ENCODE results near the gene CYYR1.

The CYYR1 gene

DNA sequence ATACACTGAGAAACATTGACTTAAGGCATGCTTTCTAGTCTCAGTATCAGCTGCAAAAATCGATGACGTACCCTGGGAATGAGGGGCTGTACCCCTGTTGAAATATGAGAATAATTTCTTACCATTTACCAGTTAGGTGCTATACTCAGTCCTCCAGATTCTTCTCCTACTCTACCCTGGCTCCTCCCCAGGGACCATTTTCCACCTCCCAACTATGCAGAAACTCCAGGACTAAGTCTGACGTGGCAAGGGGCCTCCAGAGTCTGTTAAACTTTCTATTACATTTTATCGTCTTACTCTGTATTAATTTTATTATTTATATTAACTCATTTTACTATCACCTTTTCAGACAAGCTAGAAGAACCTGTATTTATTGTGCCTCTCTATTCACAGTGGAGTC is 124.3 kb downstream of the CYYR1 start:
- Histone ChIP-seq H3K27me3 (ENCODE audit: control insufficient read depth, insufficient read depth, low read length, poor library complexity, severe bottlenecking) (no peaks in the 10 kb centered on the region), H3K9me3 (ENCODE audit: control insufficient read depth, low read length) (no peaks in the 10 kb centered on the region), H3K4me1 (ENCODE audit: control insufficient read depth, insufficient read depth, low read length) (peaks cover 7% of the 10 kb centered on the region), H3K36me3 (ENCODE audit: control insufficient read depth, insufficient read depth, low read length) (no peaks in the 10 kb centered on the region), H3K27ac (ENCODE audit: insufficient read depth, low read depth, low read length, poor library complexity, severe bottlenecking) (no peak overlapping the region), H3K4me3 (ENCODE audit: insufficient read depth, low read depth, low read length) (no peak overlapping the region)
- 82 to 92% methylated on average over 3 of the region's 4 CpGs for WGBS, 2 experiments

DNA sequence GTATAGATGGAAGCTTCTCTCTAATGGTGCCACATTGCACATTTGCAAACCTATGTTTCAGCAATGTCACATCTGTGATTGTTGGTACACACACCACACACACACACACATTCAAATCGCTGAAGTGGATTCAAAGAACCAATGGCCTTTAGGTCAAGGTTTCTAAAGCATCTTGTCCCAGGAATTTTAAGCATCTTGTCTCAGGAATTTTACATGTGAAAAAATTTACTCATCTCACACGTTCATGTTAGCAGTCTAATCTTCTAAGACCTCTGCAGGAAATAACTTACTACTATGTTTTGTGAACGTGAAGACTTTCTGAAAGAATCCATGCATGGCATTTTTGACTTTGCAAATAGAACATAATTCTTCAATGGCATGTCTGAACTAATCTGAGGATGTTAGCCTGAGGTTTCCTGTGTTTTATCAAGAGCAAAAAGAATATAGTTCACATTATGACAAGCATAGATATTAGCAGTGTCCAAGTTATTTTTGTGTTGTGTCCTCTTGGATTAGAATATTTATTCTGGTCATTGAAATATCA is 125.1 kb downstream of the CYYR1 start:
- no peaks in the 10 kb centered on the region for H3K27me3 ChIP-seq (ENCODE audit: control insufficient read depth, insufficient read depth, low read length, poor library complexity, severe bottlenecking)
- H3K9me3 ChIP-seq (ENCODE audit: control insufficient read depth, low read length): no peaks in the 10 kb centered on the region
- H3K4me1 ChIP-seq (ENCODE audit: control insufficient read depth, insufficient read depth, low read length): peaks cover 7% of the 10 kb centered on the region
- 70% methylated on average over 3 of the region's 3 CpGs for WGBS, 2 experiments
- H3K27ac ChIP-seq (ENCODE audit: insufficient read depth, low read depth, low read length, poor library complexity, severe bottlenecking): no peak overlapping the region
- H3K4me3 ChIP-seq (ENCODE audit: insufficient read depth, low read depth, low read length): no peak overlapping the region
- H3K36me3 ChIP-seq (ENCODE audit: control insufficient read depth, insufficient read depth, low read length): no peaks in the 10 kb centered on the region

DNA sequence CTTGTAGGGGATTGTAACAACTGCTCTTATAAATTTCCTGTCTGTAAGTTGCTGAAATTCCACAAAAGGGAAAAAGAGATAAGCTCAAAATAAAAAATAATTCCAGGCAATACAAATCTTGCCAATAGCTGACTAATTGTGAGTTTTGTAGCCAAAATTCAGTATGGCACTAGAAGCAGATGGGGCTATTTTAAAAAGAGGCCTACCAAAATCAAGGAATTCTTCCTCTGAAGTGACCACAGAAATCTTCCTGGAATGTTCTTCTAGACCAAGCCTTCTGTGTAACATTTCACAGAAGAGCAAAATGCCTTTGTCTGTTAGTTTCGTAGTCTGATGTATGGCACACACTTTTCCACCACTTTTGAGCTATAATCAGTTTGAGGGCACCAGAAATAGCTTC is 127.6 kb downstream of the CYYR1 start:
- H3K4me1 ChIP-seq (ENCODE audit: control insufficient read depth, insufficient read depth, low read length): peaks cover 7% of the 10 kb centered on the region
- 95 to 97% methylated on average over 1 of the region's 1 CpG for WGBS, 2 experiments
- no peak overlapping the region for H3K4me3 ChIP-seq (ENCODE audit: insufficient read depth, low read depth, low read length)
- H3K27ac ChIP-seq (ENCODE audit: insufficient read depth, low read depth, low read length, poor library complexity, severe bottlenecking): no peak overlapping the region
- no peaks in the 10 kb centered on the region for H3K27me3 ChIP-seq (ENCODE audit: control insufficient read depth, insufficient read depth, low read length, poor library complexity, severe bottlenecking)
- no peaks in the 10 kb centered on the region for H3K36me3 ChIP-seq (ENCODE audit: control insufficient read depth, insufficient read depth, low read length)
- no peaks in the 10 kb centered on the region for H3K9me3 ChIP-seq (ENCODE audit: control insufficient read depth, low read length)

DNA sequence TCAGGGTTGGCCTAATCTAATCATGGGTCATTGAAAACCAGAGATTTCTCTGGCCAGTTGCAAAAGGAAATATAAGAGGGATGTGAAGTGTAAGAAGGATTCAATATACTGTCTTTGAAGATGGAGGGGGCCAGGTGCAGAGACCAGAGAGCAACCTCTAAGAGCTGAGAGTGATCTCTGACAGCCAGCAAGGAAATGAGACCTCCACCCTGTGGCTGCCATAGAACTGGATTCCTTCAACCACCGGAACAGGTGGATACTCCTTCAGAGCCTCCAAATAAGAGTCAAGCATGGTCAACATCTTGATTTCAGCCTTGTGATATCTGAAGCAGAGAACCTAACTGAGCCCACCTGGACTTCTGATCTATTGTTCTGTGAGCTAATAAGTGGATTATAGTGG is 128.4 kb downstream of the CYYR1 start:
- Histone ChIP-seq H3K27ac (ENCODE audit: insufficient read depth, low read depth, low read length, poor library complexity, severe bottlenecking) (no peak overlapping the region), H3K27me3 (ENCODE audit: control insufficient read depth, insufficient read depth, low read length, poor library complexity, severe bottlenecking) (no peaks in the 10 kb centered on the region)

DNA sequence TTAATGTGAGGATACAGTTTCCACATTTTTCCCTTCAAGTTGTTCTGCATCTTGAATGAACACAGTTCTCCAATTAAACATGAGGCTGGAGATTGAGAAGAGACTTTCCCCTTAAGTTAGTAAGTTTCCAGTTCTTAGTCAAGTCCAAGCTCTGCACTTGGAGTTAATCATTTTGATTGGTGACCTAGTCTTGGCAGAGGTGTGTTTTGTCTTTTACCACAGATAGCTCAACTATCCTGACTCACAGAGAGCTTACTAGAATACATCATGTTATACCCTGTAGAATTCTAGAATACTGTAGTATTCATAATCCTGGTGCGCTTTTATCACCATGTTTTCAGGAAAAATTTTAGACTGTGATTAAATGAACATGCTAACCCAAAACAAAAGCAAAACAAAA is 129.2 kb downstream of the CYYR1 start:
- Histone ChIP-seq H3K4me1 (ENCODE audit: control insufficient read depth, insufficient read depth, low read length) (peaks cover 7% of the 10 kb centered on the region), H3K27ac (ENCODE audit: insufficient read depth, low read depth, low read length, poor library complexity, severe bottlenecking) (no peak overlapping the region), H3K4me3 (ENCODE audit: insufficient read depth, low read depth, low read length) (no peak overlapping the region), H3K9me3 (ENCODE audit: control insufficient read depth, low read length) (no peaks in the 10 kb centered on the region), H3K27me3 (ENCODE audit: control insufficient read depth, insufficient read depth, low read length, poor library complexity, severe bottlenecking) (no peaks in the 10 kb centered on the region), H3K36me3 (ENCODE audit: control insufficient read depth, insufficient read depth, low read length) (no peaks in the 10 kb centered on the region)
- 100% methylated on average over 1 of the region's 1 CpG; no CpG with 5 or more reads in 1 of the 2 experiments for WGBS, 2 experiments

More for the DNA sequence above, 128.4 kb downstream of the CYYR1 start:
- H3K4me1 ChIP-seq (ENCODE audit: control insufficient read depth, insufficient read depth, low read length): peaks cover 7% of the 10 kb centered on the region
- no peaks in the 10 kb centered on the region for H3K9me3 ChIP-seq (ENCODE audit: control insufficient read depth, low read length)
- 94 to 100% methylated on average over 1 of the region's 1 CpG for WGBS, 2 experiments
- H3K4me3 ChIP-seq (ENCODE audit: insufficient read depth, low read depth, low read length): no peak overlapping the region
- H3K36me3 ChIP-seq (ENCODE audit: control insufficient read depth, insufficient read depth, low read length): no peaks in the 10 kb centered on the region

DNA sequence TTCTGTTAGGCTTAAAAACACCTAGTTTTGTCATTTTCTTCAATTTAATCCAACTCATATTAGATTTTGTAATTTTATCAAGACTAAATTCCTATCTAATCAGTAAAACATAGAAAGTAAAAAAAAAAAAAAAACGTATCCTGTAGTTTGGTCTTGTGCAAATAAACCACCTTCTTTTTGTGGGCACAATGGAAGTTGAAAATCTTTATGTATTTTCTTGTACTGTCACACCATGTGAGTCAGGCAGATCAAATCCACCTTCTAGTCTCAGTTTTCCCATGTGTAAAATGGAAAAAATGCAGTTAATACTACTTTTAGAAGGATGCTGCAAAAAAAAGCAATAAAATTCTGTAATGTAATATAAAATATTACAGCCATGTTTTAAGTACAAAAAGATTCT is 129.8 kb downstream of the CYYR1 start:
- H3K4me3 ChIP-seq (ENCODE audit: insufficient read depth, low read depth, low read length): no peak overlapping the region
- no peak overlapping the region for H3K27ac ChIP-seq (ENCODE audit: insufficient read depth, low read depth, low read length, poor library complexity, severe bottlenecking)
- 86% methylated on average over 1 of the region's 1 CpG for WGBS, 2 experiments
- no peaks in the 10 kb centered on the region for H3K36me3 ChIP-seq (ENCODE audit: control insufficient read depth, insufficient read depth, low read length)
- H3K9me3 ChIP-seq (ENCODE audit: control insufficient read depth, low read length): no peaks in the 10 kb centered on the region
- peaks cover 7% of the 10 kb centered on the region for H3K4me1 ChIP-seq (ENCODE audit: control insufficient read depth, insufficient read depth, low read length)
- H3K27me3 ChIP-seq (ENCODE audit: control insufficient read depth, insufficient read depth, low read length, poor library complexity, severe bottlenecking): no peaks in the 10 kb centered on the region

DNA sequence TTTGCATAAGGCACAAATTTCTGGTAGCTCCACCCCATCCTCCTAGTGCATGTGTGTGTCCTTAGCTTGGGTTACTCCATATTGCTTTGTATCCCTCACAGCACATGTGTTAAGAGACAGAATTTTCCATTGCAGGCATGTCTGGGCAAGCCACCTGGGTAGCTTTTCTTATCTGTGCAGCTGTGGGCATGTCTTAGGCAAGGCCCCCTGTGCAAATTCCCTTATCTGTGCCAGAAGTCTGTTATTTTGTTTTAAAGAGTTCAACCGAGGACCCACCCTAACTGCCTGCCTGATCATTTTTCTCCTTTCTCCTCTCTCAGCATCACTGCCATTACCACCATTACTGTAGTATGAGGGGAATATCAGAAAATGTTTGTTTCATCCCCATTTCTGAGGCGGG is 131.9 kb downstream of the CYYR1 start:
- H3K4me1 ChIP-seq (ENCODE audit: control insufficient read depth, insufficient read depth, low read length): peaks cover under 1% of the 10 kb centered on the region
- H3K9me3 ChIP-seq (ENCODE audit: control insufficient read depth, low read length): no peaks in the 10 kb centered on the region
- no peak overlapping the region for H3K27ac ChIP-seq (ENCODE audit: insufficient read depth, low read depth, low read length, poor library complexity, severe bottlenecking)
- H3K36me3 ChIP-seq (ENCODE audit: control insufficient read depth, insufficient read depth, low read length): no peaks in the 10 kb centered on the region
- no peak overlapping the region for H3K4me3 ChIP-seq (ENCODE audit: insufficient read depth, low read depth, low read length)
- WGBS, 2 experiments: 78 to 85% methylated on average over 1 to 2 of the region's 2 CpGs
- no peaks in the 10 kb centered on the region for H3K27me3 ChIP-seq (ENCODE audit: control insufficient read depth, insufficient read depth, low read length, poor library complexity, severe bottlenecking)

DNA sequence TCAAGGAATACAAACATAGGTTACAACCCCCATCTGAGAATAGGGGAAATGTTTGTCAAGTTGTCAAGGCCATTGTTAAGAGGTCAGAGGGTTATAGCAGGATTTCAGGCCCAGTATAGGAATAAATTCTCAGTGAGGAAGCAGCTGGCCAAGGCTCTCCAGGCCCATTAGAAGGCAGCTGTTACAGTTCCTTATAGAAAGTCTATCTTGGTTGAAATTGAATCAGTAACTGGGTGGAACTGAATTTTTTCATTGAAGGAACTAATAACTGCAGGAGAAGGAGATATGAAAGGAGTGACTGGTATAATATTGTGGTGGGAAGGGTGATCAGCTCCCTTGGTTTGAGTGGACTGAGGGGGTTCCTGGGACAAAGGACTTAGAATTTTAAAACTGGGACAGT is 134.1 kb downstream of the CYYR1 start:
- no peak overlapping the region for H3K4me3 ChIP-seq (ENCODE audit: insufficient read depth, low read depth, low read length)
- no peaks in the 10 kb centered on the region for H3K36me3 ChIP-seq (ENCODE audit: control insufficient read depth, insufficient read depth, low read length)
- no peaks in the 10 kb centered on the region for H3K4me1 ChIP-seq (ENCODE audit: control insufficient read depth, insufficient read depth, low read length)
- H3K27ac ChIP-seq (ENCODE audit: insufficient read depth, low read depth, low read length, poor library complexity, severe bottlenecking): no peak overlapping the region
- H3K27me3 ChIP-seq (ENCODE audit: control insufficient read depth, insufficient read depth, low read length, poor library complexity, severe bottlenecking): no peaks in the 10 kb centered on the region
- H3K9me3 ChIP-seq (ENCODE audit: control insufficient read depth, low read length): no peaks in the 10 kb centered on the region

DNA sequence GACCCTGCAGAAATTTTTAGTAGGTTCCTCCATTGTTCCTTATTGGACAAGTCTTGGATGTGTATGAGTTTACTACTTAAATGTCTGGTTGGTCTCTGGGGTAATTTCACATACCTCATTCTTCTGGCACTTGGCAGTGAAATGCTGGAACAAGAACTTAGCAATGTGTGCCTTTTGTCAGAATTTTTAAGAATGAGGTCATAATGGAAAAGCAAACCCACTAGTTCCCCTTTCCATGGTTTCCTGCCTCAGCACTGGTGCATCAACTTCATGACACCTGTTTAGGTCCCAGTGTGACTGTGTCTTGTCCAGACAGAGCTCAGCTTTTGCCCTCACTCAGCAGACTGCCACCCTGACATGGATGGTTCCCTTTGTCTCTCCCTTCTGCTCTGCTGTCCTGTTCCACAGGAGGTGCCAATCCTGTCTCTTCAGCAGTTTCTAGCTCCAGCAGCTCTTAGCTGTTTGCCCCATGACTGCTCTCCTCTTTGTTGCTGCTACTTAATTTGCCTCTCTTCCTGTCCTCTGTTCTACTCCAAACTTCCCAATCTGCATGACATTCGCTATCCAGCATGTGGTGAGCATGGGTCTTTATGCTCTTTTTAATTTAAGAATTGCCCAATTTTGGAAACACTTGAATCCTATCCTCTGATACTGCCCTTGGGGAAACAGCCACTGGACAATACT is 135.6 kb downstream of the CYYR1 start:
- Histone ChIP-seq H3K36me3 (ENCODE audit: control insufficient read depth, insufficient read depth, low read length) (no peaks in the 10 kb centered on the region), H3K4me3 (ENCODE audit: insufficient read depth, low read depth, low read length) (no peak overlapping the region), H3K4me1 (ENCODE audit: control insufficient read depth, insufficient read depth, low read length) (no peaks in the 10 kb centered on the region), H3K27me3 (ENCODE audit: control insufficient read depth, insufficient read depth, low read length, poor library complexity, severe bottlenecking) (no peaks in the 10 kb centered on the region), H3K27ac (ENCODE audit: insufficient read depth, low read depth, low read length, poor library complexity, severe bottlenecking) (no peak overlapping the region), H3K9me3 (ENCODE audit: control insufficient read depth, low read length) (no peaks in the 10 kb centered on the region)
- 79 to 94% methylated on average over 1 of the region's 1 CpG for WGBS, 2 experiments

DNA sequence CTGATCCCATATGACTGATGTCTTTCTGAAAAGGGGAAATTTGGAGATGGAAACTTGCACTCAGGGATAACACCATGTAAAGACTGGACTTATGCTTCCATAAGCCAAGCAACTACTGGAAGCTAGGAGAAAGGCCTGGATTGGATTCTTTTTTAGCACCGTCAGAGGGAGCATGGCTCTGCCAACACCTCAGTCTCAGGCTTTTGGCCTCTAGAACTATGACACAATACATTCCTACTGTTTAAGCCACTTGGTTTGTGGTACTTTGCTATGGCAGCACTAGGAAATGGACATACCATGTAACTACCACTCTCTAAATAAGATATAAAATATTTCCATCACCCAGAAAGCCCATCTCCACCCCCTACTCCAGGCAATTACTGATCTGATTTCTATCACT is 139.7 kb downstream of the CYYR1 start:
- Histone ChIP-seq H3K27ac (ENCODE audit: insufficient read depth, low read depth, low read length, poor library complexity, severe bottlenecking) (no peak overlapping the region), H3K4me3 (ENCODE audit: insufficient read depth, low read depth, low read length) (no peak overlapping the region), H3K27me3 (ENCODE audit: control insufficient read depth, insufficient read depth, low read length, poor library complexity, severe bottlenecking) (no peaks in the 10 kb centered on the region), H3K9me3 (ENCODE audit: control insufficient read depth, low read length) (no peaks in the 10 kb centered on the region), H3K36me3 (ENCODE audit: control insufficient read depth, insufficient read depth, low read length) (no peaks in the 10 kb centered on the region), H3K4me1 (ENCODE audit: control insufficient read depth, insufficient read depth, low read length) (no peaks in the 10 kb centered on the region)
- 79 to 100% methylated on average over 1 of the region's 1 CpG for WGBS, 2 experiments
